Upper lobe of right lung (tissue), 1 donor: ENCODE measurements around the gene GOLGA6L7. TPM values are rescaled to one million over a fixed set of nuclear protein-coding genes. Genes with fewer than 3 reads are reported as not detected.

ENCODE experiments used
- ATAC-seq: fragments of 200-7000 bp; cut with Tn5 transposase; one replicate; pipeline ENCODE4 v1.9.1; 2020; ENCODE audit warnings: mild to moderate bottlenecking, moderate library complexity
- DNase-seq: peaks from one replicate; pipeline ENCODE4 v3.0.0-alpha.2; 2020
- H3K27ac ChIP-seq: fragments of 200-600 bp; one replicate; pipeline ENCODE4 v1.8.0; 2022
- H3K27me3 ChIP-seq: fragments of 200-600 bp; one replicate; pipeline ENCODE4 v1.8.0; 2022; ENCODE audit warnings: mild to moderate bottlenecking
- H3K36me3 ChIP-seq: fragments of 200-600 bp; one replicate; pipeline ENCODE4 v1.8.0; 2022
- H3K4me1 ChIP-seq: fragments of 200-600 bp; one replicate; pipeline ENCODE4 v1.8.0; 2022
- H3K4me3 ChIP-seq: fragments of 200-600 bp; one replicate; pipeline ENCODE4 v1.8.0; 2022; ENCODE audit warnings: mild to moderate bottlenecking
- H3K9me3 ChIP-seq: fragments of 200-600 bp; one replicate; pipeline ENCODE4 v1.8.0; 2022
- CTCF ChIP-seq: fragments of 200-600 bp; IDR thresholded peaks from one replicate; pipeline ENCODE4 v1.8.0; 2022; ENCODE audit warnings: antibody characterized with exemption
- intact Hi-C: fragments of 100-400 bp; cut with DNase I; formaldehyde crosslinking; loops from one replicate; pipeline ENCODE4 v1.11.0; 2022
- total RNA-seq: library from RNA; stranded (reverse); fragmentation: NEBNext Ultra II Directional; extraction: Animal tissue kit (Norgen Biotek cat#: 25700); gene quantifications from one replicate; pipeline ENCODE4 v1.2.1, GENCODE V29; 2021
- donor health status: DM: no; HTN: yes; CAD: no; lungs with severe emphysema.

GOLGA6L7 gene
- total RNA-seq, 1 donor from 2014 or later: not detected

GRCh38 chr15:28885128-28885629 lies 36.7 kb upstream of the GOLGA6L7 start:
- H3K36me3 ChIP-seq: no peaks in the 10 kb centered on the region
- no peak overlapping the region for H3K27ac ChIP-seq
- intact Hi-C loops: no loop called here
- ATAC-seq: no peak
- H3K27me3 ChIP-seq: peaks cover 29% of the 10 kb centered on the region
- no peaks in the 10 kb centered on the region for H3K9me3 ChIP-seq
- H3K4me3 ChIP-seq: peak overlapping the region; percentile 45
- H3K4me1 ChIP-seq: no peaks in the 10 kb centered on the region
- DNase-seq: no peak
- no peak for TF ChIP-seq CTCF

GRCh38 chr15:28884151-28884940 lies 35.9 kb upstream of the GOLGA6L7 start:
- intact Hi-C loops: no loop called here
- Histone ChIP-seq H3K36me3 (no peaks in the 10 kb centered on the region), H3K4me1 (no peaks in the 10 kb centered on the region), H3K4me3 (no peak overlapping the region), H3K27me3 (peaks cover 29% of the 10 kb centered on the region), H3K9me3 (no peaks in the 10 kb centered on the region), H3K27ac (no peak overlapping the region)
- no peak for ATAC-seq
- DNase-seq: no peak
- TF ChIP-seq CTCF: no peak

GRCh38 chr15:28881600-28881999 lies 33.2 kb upstream of the GOLGA6L7 start:
- H3K27ac ChIP-seq: no peak overlapping the region
- H3K4me1 ChIP-seq: no peaks in the 10 kb centered on the region
- intact Hi-C loops: no loop called here
- no peak for ATAC-seq
- H3K27me3 ChIP-seq: peaks cover 16% of the 10 kb centered on the region
- H3K36me3 ChIP-seq: no peaks in the 10 kb centered on the region
- no peak for TF ChIP-seq CTCF
- DNase-seq: no peak
- H3K4me3 ChIP-seq: no peak overlapping the region
- H3K9me3 ChIP-seq: no peaks in the 10 kb centered on the region

GRCh38 chr15:28881170-28881569 lies 32.7 kb upstream of the GOLGA6L7 start:
- TF ChIP-seq CTCF: no peak
- H3K36me3 ChIP-seq: no peaks in the 10 kb centered on the region
- ATAC-seq (no peak), DNase-seq (no peak)
- intact Hi-C loops: no loop called here
- no peak overlapping the region for H3K27ac ChIP-seq
- H3K4me1 ChIP-seq: no peaks in the 10 kb centered on the region
- H3K9me3 ChIP-seq: no peaks in the 10 kb centered on the region
- peaks cover 12% of the 10 kb centered on the region for H3K27me3 ChIP-seq
- no peak overlapping the region for H3K4me3 ChIP-seq

DNA sequence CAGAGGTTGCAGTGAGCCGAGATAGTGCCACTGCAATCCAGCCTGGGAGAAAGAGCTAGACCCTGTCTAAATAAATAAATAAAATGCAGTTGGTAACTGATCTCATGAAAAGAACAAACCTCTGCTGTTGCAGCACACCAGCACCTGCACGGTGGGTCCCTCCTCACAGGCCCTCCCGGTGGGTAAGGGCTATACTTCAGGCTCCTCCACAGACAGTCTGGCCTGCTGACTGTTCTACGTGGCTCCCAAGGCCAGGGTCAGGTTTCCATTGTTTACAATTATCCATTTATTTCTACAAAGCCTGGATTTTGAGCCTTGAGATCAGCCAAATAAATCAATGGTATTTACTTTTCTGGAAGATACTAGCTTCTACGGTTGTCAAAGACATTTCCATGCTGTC lies 32.2 kb upstream of the GOLGA6L7 start:
- no peak for ATAC-seq
- DNase-seq: no peak
- H3K27me3 ChIP-seq: peaks cover 12% of the 10 kb centered on the region
- no peaks in the 10 kb centered on the region for H3K9me3 ChIP-seq
- H3K4me3 ChIP-seq: no peak overlapping the region
- no peak overlapping the region for H3K27ac ChIP-seq
- no peaks in the 10 kb centered on the region for H3K36me3 ChIP-seq
- no peaks in the 10 kb centered on the region for H3K4me1 ChIP-seq
- intact Hi-C loops: no loop called here
- TF ChIP-seq CTCF: no peak
